Thoracic aorta (tissue), 2 donors: ENCODE data around the gene RPS3. TPM values are rescaled to one million over a fixed set of nuclear protein-coding genes. Genes with fewer than 3 reads are reported as not detected.

ENCODE experiments used
- ATAC-seq: fragments of 150-250 bp; one replicate; pipeline ENCODE4 v1.8.0; 2017; ENCODE audit warnings: low read depth; ENCODE audit not compliant: insufficient number of reproducible peaks, low FRiP score
- DNase-seq: peaks from one replicate; pipeline ENCODE4 v3.0.0-alpha.2; 2020; ENCODE audit warnings: low spot score
- H3K27ac ChIP-seq, 2 donors: fragments of 200-600 bp; sonication (generic); 1 replicate in 1 of 2; 2 replicates in 1 of 2; pipeline ENCODE4 v1.5.1; 2016; ENCODE audit warnings: mild to moderate bottlenecking in 2 of 2, moderate library complexity in 2 of 2
- H3K27me3 ChIP-seq: fragments of 200-600 bp; sonication (generic); replicated peaks from 2 replicates; pipeline ENCODE4 v1.6.0; 2016; ENCODE audit warnings: mild to moderate bottlenecking; ENCODE audit not compliant: insufficient read depth
- H3K36me3 ChIP-seq: fragments of 200-600 bp; sonication (generic); one replicate; pipeline ENCODE4 v1.5.1; 2016
- H3K4me1 ChIP-seq, 2 donors: fragments of 200-600 bp; sonication (generic); 1 replicate in 1 of 2; 2 replicates in 1 of 2; pipeline versions ENCODE4 v1.5.1 to v1.6.0; 2016; ENCODE audit warnings: low read depth in 2 of 2, mild to moderate bottlenecking in 1 of 2; ENCODE audit not compliant: control insufficient read depth in 1 of 2
- H3K4me3 ChIP-seq: fragments of 200-600 bp; sonication (generic); 2 replicates; pipeline ENCODE4 v1.5.1; 2016; ENCODE audit warnings: mild to moderate bottlenecking
- H3K9me3 ChIP-seq: fragments of 200-600 bp; sonication (generic); 2 replicates; pipeline ENCODE4 v1.5.1; 2016
- total RNA-seq, 2 donors: library from RNA; depleted of rRNA; stranded (reverse); fragments of >200 nt; gene quantifications; one replicate each; pipeline versions ENCODE4 v1.1.0 to v1.2.3, GENCODE V29; 2016
- TF ChIP-seq, protein P1 (sequence below): fragments of 200-600 bp; sonication (generic); IDR thresholded peaks from one replicate; pipeline ENCODE4 v1.5.1; 2019; ENCODE audit warnings: antibody characterized with exemption

Gene RPS3
- total RNA-seq, 2 donors from 2014 or later: 560 to 708 TPM

DNA sequence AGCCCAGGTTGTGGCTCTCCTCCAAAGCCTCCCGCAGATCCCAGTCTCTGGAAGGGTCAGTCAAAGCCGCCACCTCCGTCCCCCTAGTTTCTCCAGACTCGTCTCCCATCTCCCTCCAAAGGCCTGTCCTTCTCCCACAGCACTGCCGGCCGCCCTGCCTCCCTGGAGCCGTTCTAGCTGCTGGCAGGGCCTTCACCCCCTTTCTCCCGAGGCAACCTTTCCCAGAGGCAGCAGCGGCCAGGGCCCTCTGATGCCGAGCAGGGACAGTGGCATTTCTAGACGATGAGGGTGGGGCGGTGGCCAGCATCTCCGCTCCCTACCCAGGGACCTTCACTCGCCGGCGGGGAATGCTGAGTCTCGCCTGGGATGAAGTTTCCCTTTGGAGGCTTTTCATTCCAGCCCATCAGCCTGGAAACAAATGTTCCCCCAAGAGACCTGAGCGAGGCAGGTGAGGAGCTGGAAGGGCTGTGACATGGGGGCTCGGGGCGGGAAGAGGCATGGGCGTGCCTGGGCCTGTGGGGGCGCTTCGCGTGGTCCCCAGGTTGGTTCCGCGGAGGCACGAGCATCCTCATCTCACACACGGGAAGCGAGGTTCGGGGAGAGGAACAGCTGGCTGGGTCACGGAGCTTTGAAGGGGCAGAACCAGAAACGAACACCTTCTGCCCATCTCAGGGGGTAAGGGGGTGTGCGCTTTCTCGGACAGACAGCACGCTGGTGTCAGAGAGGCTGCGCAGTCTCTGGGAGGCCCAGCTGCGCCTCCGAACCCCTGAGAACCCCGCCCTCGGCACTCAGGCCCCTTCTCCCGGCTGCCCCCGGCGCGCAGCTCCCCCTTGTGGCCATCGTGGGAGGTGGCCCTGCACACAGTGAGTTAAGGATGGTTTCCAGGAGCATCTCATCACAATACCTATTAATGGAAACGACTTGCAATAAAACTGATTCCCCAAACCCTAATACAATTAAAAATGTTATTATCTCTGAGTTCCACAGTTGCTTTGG is 51.8 kb downstream of the RPS3 start:
- Histone ChIP-seq H3K27me3 (no peaks in the 10 kb centered on the region), H3K36me3 (no peaks in the 10 kb centered on the region), H3K27ac (no peak overlapping the region), H3K9me3 (no peaks in the 10 kb centered on the region), H3K4me1 (peaks cover 0 to 20% of the 10 kb centered on the region in 2 donors), H3K4me3 (no peak overlapping the region)
- DNase-seq (no peak), ATAC-seq (no peak)
- TF ChIP-seq, protein P1, sequence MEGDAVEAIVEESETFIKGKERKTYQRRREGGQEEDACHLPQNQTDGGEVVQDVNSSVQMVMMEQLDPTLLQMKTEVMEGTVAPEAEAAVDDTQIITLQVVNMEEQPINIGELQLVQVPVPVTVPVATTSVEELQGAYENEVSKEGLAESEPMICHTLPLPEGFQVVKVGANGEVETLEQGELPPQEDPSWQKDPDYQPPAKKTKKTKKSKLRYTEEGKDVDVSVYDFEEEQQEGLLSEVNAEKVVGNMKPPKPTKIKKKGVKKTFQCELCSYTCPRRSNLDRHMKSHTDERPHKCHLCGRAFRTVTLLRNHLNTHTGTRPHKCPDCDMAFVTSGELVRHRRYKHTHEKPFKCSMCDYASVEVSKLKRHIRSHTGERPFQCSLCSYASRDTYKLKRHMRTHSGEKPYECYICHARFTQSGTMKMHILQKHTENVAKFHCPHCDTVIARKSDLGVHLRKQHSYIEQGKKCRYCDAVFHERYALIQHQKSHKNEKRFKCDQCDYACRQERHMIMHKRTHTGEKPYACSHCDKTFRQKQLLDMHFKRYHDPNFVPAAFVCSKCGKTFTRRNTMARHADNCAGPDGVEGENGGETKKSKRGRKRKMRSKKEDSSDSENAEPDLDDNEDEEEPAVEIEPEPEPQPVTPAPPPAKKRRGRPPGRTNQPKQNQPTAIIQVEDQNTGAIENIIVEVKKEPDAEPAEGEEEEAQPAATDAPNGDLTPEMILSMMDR: peak; percentile 47

DNA sequence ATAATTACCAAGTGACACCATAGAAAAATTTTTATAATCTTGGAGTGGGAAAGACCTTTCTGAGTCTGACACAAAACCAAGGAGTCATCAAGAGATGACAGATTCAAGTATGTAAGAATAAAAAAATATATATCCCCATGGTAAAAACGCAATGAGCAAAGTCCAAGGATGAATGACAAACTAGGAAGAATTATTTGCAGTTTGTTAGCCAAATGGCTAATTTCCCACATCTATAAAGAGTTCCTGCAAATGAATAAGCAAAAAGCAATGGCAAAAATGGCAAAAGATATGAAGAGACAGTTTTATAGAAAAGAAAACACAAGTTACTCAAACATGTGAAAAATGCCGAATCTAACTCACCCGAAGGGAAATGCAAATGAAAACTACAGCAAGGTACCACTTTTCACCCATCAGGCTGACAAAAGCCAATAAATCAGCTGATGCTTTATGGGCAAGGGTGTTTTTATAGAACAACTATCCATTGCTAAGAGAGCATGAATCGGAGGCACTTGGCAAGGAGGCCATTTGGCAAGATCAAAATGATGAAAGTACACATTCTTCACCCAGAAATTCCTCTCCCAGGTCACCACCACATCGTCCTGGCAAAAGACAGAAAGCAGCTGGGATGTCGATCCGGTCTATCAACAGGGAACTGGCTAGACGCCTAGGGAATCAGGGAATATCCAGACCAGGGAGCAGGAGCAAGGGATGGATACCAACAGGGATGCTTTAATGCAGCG is 54.8 kb downstream of the RPS3 start:
- no peaks in the 10 kb centered on the region for H3K9me3 ChIP-seq
- H3K4me1 ChIP-seq: peaks cover 0 to 20% of the 10 kb centered on the region in 2 donors
- H3K27me3 ChIP-seq: no peaks in the 10 kb centered on the region
- DNase-seq (no peak), ATAC-seq (no peak)
- TF ChIP-seq, protein P1: no peak
- H3K4me3 ChIP-seq: peak overlapping the region; percentile 6
- no peak overlapping the region for H3K27ac ChIP-seq
- no peaks in the 10 kb centered on the region for H3K36me3 ChIP-seq

DNA sequence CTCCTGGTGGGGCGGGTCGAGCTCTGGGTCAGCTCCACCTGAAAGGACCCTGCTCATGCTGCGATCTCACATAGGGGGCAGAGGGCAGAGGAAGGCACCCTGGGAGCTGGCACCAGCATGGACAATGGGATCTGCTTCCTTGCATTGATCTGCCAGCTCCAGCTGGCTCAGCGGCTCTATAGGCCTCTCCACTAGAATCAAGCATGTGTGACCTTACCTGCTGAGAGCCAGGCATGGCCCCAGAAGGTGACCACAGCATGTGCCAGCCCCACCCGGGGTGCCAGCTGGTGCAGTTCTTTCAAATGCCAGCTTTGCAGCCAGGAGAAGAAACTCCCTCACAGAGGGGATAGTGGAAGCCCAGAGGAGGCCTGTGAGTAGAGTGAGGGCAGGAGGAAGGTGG is 55.7 kb downstream of the RPS3 start:
- H3K27me3 ChIP-seq: no peaks in the 10 kb centered on the region
- TF ChIP-seq, protein P1: no peak
- no peaks in the 10 kb centered on the region for H3K36me3 ChIP-seq
- ATAC-seq: no peak
- H3K9me3 ChIP-seq: no peaks in the 10 kb centered on the region
- H3K4me1 ChIP-seq: peaks cover 0 to 20% of the 10 kb centered on the region in 2 donors
- no peak overlapping the region for H3K4me3 ChIP-seq
- no peak for DNase-seq
- H3K27ac ChIP-seq: no peak overlapping the region

Other genes with a start within 250 kb of the RPS3 start
- gene SLCO2B1, start 248.4 kb upstream of the RPS3 start, total RNA-seq: 100 to 1,000 TPM; 107 to 692 TPM
- gene TPBGL, start 158.7 kb upstream of the RPS3 start, total RNA-seq: under 1 TPM in 1 of 2 donors, not detected in 1; 0.21 TPM
- 10 to 100 TPM; 27.1 to 30.6 TPM for gene ARRB1, start 47.9 kb upstream of the RPS3 start, total RNA-seq
- gene KLHL35, start 33.7 kb downstream of the RPS3 start, total RNA-seq: 1 to 10 TPM; 6.8 to 7.9 TPM
- 10 to 100 TPM; 30.8 to 34.9 TPM for gene GDPD5, start 126.4 kb downstream of the RPS3 start, total RNA-seq
- 100 to 1,000 TPM; 367 to 480 TPM for gene SERPINH1, start 162.7 kb downstream of the RPS3 start, total RNA-seq